Fibroblast of mammary gland (primary cell): ENCODE results near the gene NAALAD2.
"Not testable (repeated sequence)": the region's sequence is repeated elsewhere in the genome, so short reads cannot be mapped to it uniquely, and the experiment has no call there.

Experiments
- DNase-seq: peaks from one replicate; pipeline ENCODE4 v3.0.0-alpha.2; 2010; ENCODE audit warnings: low read depth
- H3K4me3 ChIP-seq: 2 replicates; pipeline ENCODE4 v1.5.1; 2011; ENCODE audit warnings: low read depth, mild to moderate bottlenecking, low read length, moderate library complexity; ENCODE audit not compliant: control insufficient read depth
- CTCF ChIP-seq: conservative IDR thresholded peaks from 2 replicates; pipeline ENCODE4 v1.5.1; 2011; ENCODE audit warnings: low read depth, low read length, inconsistent platforms; ENCODE audit not compliant: control insufficient read depth, insufficient read depth

NAALAD2 gene

GRCh38 chr11:90134478-90135003 is at the start of gene NAALAD2:
TSS of gene NAALAD2 (plus strand) at chr11:90134663. CDS start at chr11:90134759, 96 bp downstream.
- peak; percentile 37 for DNase-seq
- no peak for TF ChIP-seq CTCF
- peak within 1 kb of the TSS; percentile 60 for H3K4me3 ChIP-seq

- H3K4me3 ChIP-seq, DNase-seq: not testable (repeated sequence)
Measured at GRCh38 chr11:90085650-90086049, 48.8 kb upstream of the NAALAD2 start, which contains the start of gene UBTFL1. TSS of gene UBTFL1 (plus strand) at chr11:90085950. CDS start at chr11:90085950, 0 bp downstream.

- not testable (repeated sequence) for DNase-seq, H3K4me3 ChIP-seq
Measured at GRCh38 chr11:90088731-90089130, 45.7 kb upstream of the NAALAD2 start.

GRCh38 chr11:90095230-90095924 is 39.1 kb upstream of the NAALAD2 start:
- DNase-seq: not testable (repeated sequence)

GRCh38 chr11:90098261-90098660 is 36.2 kb upstream of the NAALAD2 start:
- not testable (repeated sequence) for DNase-seq, H3K4me3 ChIP-seq

More at GRCh38 chr11:90095230-90095924, 39.1 kb upstream of the NAALAD2 start:
- H3K4me3 ChIP-seq: not testable (repeated sequence)

- DNase-seq: no peak
- no peak for TF ChIP-seq CTCF
- H3K4me3 ChIP-seq: no peak overlapping the region
Measured at GRCh38 chr11:90100431-90100830, 34.0 kb upstream of the NAALAD2 start.

- peak; percentile 4 for DNase-seq
- no peak overlapping the region for H3K4me3 ChIP-seq
- TF ChIP-seq CTCF: peak; percentile 31
Measured at GRCh38 chr11:90113541-90113940, 20.9 kb upstream of the NAALAD2 start.

GRCh38 chr11:90120191-90120590 is 14.3 kb upstream of the NAALAD2 start:
- DNase-seq: no peak
- no peak overlapping the region for H3K4me3 ChIP-seq

More at GRCh38 chr11:90120191-90120590, 14.3 kb upstream of the NAALAD2 start:
- TF ChIP-seq CTCF: no peak
